ENCODE results near the gene BTBD19. TPM values are rescaled to one million over a fixed set of nuclear protein-coding genes. Genes with fewer than 3 reads are reported as not detected.
A peak's percentile ranks its signal among the peaks of the same experiment; 100 is the strongest.

The BTBD19 gene
- total RNA-seq, 1 experiment from 2014 or later, result 11.6 TPM

DNA sequence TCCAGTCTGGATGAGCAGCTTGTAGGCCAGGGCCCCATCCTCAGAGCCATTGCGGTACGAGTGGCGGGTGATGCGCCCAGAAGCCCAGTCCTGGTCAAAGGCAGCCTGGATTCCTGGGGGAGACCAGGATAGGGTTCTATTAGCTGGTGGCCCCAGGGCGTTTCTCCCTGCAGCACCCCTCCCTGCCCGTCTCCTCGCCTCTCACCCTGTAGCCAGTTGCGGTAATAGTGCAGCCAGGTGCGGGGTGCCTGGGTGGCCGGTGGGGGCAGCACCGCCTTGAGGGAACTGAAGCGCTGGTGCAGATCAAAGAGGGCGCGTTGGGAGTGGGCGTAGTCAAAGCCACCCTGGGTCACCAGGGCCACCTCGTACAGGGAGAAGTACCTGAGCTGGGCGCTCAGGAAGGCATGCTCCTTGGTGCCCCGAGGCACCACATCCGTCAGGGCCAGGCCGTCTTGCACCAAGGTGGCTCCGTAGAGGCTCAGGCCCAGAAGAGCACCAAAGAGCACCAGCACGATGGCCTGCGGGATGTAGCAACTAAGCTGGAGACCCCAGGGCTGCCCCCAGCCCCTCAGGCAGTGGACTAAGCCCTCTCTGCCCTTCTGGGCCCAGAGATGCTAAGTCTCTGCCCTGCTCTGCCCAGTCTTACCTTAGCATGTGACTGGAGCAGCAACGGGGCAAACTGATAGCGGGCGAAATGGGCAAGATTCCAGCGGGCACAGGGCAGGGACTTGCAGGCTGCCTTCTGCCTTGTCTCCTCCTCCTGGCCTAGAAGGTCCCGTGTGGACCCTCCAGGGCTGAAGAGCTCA lies 19.1 kb downstream of the BTBD19 start:
- CTCF ChIA-PET, result no interaction called here
- POLR2A ChIA-PET, result no interaction called here
- RAD21 ChIA-PET (ENCODE audit: low non-redundant PET in 1 of 2, low total read pairs in 2 of 2, uncharacterized antibody in 2 of 2, unreplicated experiment in 2 of 2), result no interaction called here

More for the DNA sequence above, 19.1 kb downstream of the BTBD19 start:
- no peak overlapping the region for H3K4me3 ChIP-seq (replicated peaks in 1 of 2; ENCODE audit: low read depth in 1 of 2, low read length in 2 of 2)
- peak; percentile 57 for ATAC-seq
- peak in 1 of 3 experiments; percentile 33; a peak in 3 of 6 replicates for TF ChIP-seq CTCF (IDR thresholded peaks at IDR 0.05 in 2 of 3, conservative IDR thresholded peaks at IDR 0.05 in 1 of 3; ENCODE audit: borderline replicate concordance in 1 of 3, insufficient read depth in 1 of 3, low read depth in 2 of 3, low read length in 2 of 3)
- TF ChIP-seq TCF7L2 (IDR thresholded peaks at IDR 0.05; ENCODE audit: borderline replicate concordance, extremely low read depth, insufficient read depth, insufficient read length), result peak; percentile 59
- no peak for TF ChIP-seq SP1 (IDR thresholded peaks at IDR 0.05; ENCODE audit: low read depth)
- no peak overlapping the region for H2AFZ ChIP-seq (ENCODE audit: low read depth, low read length, poor library complexity, severe bottlenecking)
- intact Hi-C loops (cut with micrococcal nuclease), result no loop called here
- no peaks in the 10 kb centered on the region for H3K79me2 ChIP-seq (ENCODE audit: insufficient read depth, low read length)
- H3K9me3 ChIP-seq (ENCODE audit: control insufficient read depth in 1 of 2, insufficient read depth in 1 of 2, low read depth in 1 of 2, low read length in 2 of 2), result no peaks in the 10 kb centered on the region
- H3K9me2 ChIP-seq (ENCODE audit: insufficient read depth), result no peaks in the 10 kb centered on the region
- no peak overlapping the region for H3K4me2 ChIP-seq (ENCODE audit: low read length)
- H3K4me1 ChIP-seq (ENCODE audit: control insufficient read depth in 1 of 2, insufficient read depth in 2 of 2, low read length in 2 of 2), result no peaks in the 10 kb centered on the region
- no peak overlapping the region for H3K9ac ChIP-seq (ENCODE audit: low read length)
- no peaks in the 10 kb centered on the region for H4K20me1 ChIP-seq (ENCODE audit: insufficient read depth)
- no peak overlapping the region for H3K27ac ChIP-seq (ENCODE audit: low read depth, low read length)
- no peak for DNase-seq (ENCODE audit: low read depth, low spot score)
- no peaks in the 10 kb centered on the region for H3K27me3 ChIP-seq (ENCODE audit: insufficient read depth, low read length)
- BruUV-seq (replicated peaks), result no TSS peak
- H3K36me3 ChIP-seq (ENCODE audit: control insufficient read depth in 1 of 2, insufficient read depth in 2 of 2, low read length in 2 of 2), result no peaks in the 10 kb centered on the region

Data from HCT116 (cell line).